GM12873 (cell line): Measurements from ENCODE around the gene RGS7BP.

Experiments
- CTCF ChIP-seq: IDR thresholded peaks from 2 replicates; pipeline ENCODE4 v1.5.1; 2012; ENCODE audit warnings: low read depth, mild to moderate bottlenecking, moderate library complexity, low read length, control low read depth; ENCODE audit not compliant: insufficient read depth; ENCODE audit errors: missing control alignments

The RGS7BP gene

GRCh38 chr5:64516216-64516615, 10.4 kb downstream of the RGS7BP start:
- no peak for TF ChIP-seq CTCF

- no peak for TF ChIP-seq CTCF
These were observed 13.0 kb downstream of the RGS7BP start for GRCh38 chr5:64518793-64519192.

GRCh38 chr5:64519263-64519662, 13.4 kb downstream of the RGS7BP start:
- TF ChIP-seq CTCF: no peak

- no peak for TF ChIP-seq CTCF
These were observed 21.1 kb downstream of the RGS7BP start for GRCh38 chr5:64526734-64527439.

GRCh38 chr5:64530076-64530475, 24.3 kb downstream of the RGS7BP start:
- TF ChIP-seq CTCF: no peak

- TF ChIP-seq CTCF: no peak
These were observed 26.4 kb downstream of the RGS7BP start for GRCh38 chr5:64532212-64532611.

GRCh38 chr5:64532657-64533056, 26.8 kb downstream of the RGS7BP start:
- TF ChIP-seq CTCF: no peak
